GM23338 (cell line): ENCODE results near the gene SPRED2. TPM values are rescaled to one million over a fixed set of nuclear protein-coding genes. Genes with fewer than 3 reads are reported as not detected.

Experiments
- ATAC-seq: fragments of 200-7000 bp; cut with Tn5 transposase; 3 replicates; pipeline ENCODE4 v1.9.1; 2020
- DNase-seq: peaks from one replicate; pipeline ENCODE4 v3.0.0-alpha.2; 2015; ENCODE audit warnings: low spot score
- H2AFZ ChIP-seq: fragments of 200-600 bp; sonication (generic); 2 replicates; pipeline ENCODE4 v1.8.0; 2016; ENCODE audit warnings: antibody characterized with exemption, mild to moderate bottlenecking, moderate library complexity
- H3F3A ChIP-seq: fragments of 200-600 bp; sonication (generic); replicated peaks from 2 replicates; pipeline ENCODE4 v1.8.0; 2017; ENCODE audit warnings: antibody characterized with exemption, mixed run types, low read depth
- H3K27ac ChIP-seq: fragments of 200-600 bp; sonication (generic); 2 replicates; pipeline ENCODE4 v1.6.1; 2016; ENCODE audit warnings: low read depth
- H3K27me3 ChIP-seq: fragments of 200-600 bp; sonication (generic); 2 replicates; pipeline ENCODE4 v1.8.0; 2016; ENCODE audit warnings: mild to moderate bottlenecking, mixed run types, moderate library complexity; ENCODE audit not compliant: insufficient read depth
- H3K36me3 ChIP-seq: fragments of 200-600 bp; sonication (generic); 2 replicates; pipeline ENCODE4 v1.8.0; 2016; ENCODE audit warnings: mild to moderate bottlenecking; ENCODE audit not compliant: insufficient read depth
- H3K4me1 ChIP-seq: fragments of 200-600 bp; sonication (generic); 2 replicates; pipeline ENCODE4 v1.8.0; 2016; ENCODE audit warnings: mild to moderate bottlenecking, moderate library complexity; ENCODE audit not compliant: insufficient read depth
- H3K4me2 ChIP-seq: fragments of 200-600 bp; sonication (generic); 2 replicates; pipeline ENCODE4 v1.7.1; 2017; ENCODE audit warnings: mixed run types
- H3K4me3 ChIP-seq: fragments of 200-600 bp; sonication (generic); 2 replicates; pipeline ENCODE4 v1.6.1; 2016; ENCODE audit warnings: mixed run types
- H3K79me2 ChIP-seq: fragments of 200-600 bp; sonication (generic); replicated peaks from 2 replicates; pipeline ENCODE4 v1.8.0; 2017; ENCODE audit warnings: mild to moderate bottlenecking; ENCODE audit not compliant: insufficient read depth
- H3K9me2 ChIP-seq: fragments of 200-600 bp; sonication (generic); 2 replicates; pipeline ENCODE4 v1.8.0; 2017; ENCODE audit not compliant: insufficient read depth
- H4K20me1 ChIP-seq: fragments of 200-600 bp; sonication (generic); replicated peaks from 2 replicates; pipeline ENCODE4 v1.8.0; 2017; ENCODE audit warnings: mild to moderate bottlenecking; ENCODE audit not compliant: insufficient read depth
- H3K27ac Mint-ChIP-seq: 2 replicates; pipeline ENCODE4 v1.8.0; 2020; ENCODE audit warnings: inconsistent platforms, mild to moderate bottlenecking, moderate library complexity, mixed read lengths
- H3K27me3 Mint-ChIP-seq: 3 replicates; pipeline ENCODE4 v1.8.0; 2022; ENCODE audit warnings: low read depth, mild to moderate bottlenecking, moderate library complexity, mixed read lengths, inconsistent platforms; ENCODE audit not compliant: insufficient read depth, poor library complexity
- H3K36me3 Mint-ChIP-seq: 3 replicates; pipeline ENCODE4 v1.8.0; 2021; ENCODE audit warnings: low read depth, mild to moderate bottlenecking, inconsistent platforms, moderate library complexity, mixed read lengths
- H3K4me1 Mint-ChIP-seq: 3 replicates; pipeline ENCODE4 v1.8.0; 2020; ENCODE audit warnings: mild to moderate bottlenecking, inconsistent platforms, mixed read lengths
- H3K4me3 Mint-ChIP-seq: 3 replicates; pipeline ENCODE4 v1.8.0; 2021; ENCODE audit warnings: moderate library complexity, mild to moderate bottlenecking, inconsistent platforms, mixed read lengths
- H3K9me3 Mint-ChIP-seq: 3 replicates; pipeline ENCODE4 v1.8.0; 2020; ENCODE audit warnings: moderate library complexity, mild to moderate bottlenecking, inconsistent platforms, mixed read lengths
- CREB1 ChIP-seq: fragments of 250-450 bp; sonication (Bioruptor Pico); IDR thresholded peaks from 2 replicates; pipeline ENCODE4 v1.5.0; 2020; ENCODE audit warnings: low read depth, mild to moderate bottlenecking, moderate library complexity
- EZH2phosphoT487 ChIP-seq: fragments of 200-600 bp; sonication (generic); IDR thresholded peaks from one replicate; pipeline ENCODE4 v1.8.1; 2018; ENCODE audit warnings: antibody characterized with exemption; ENCODE audit not compliant: unreplicated experiment
- JUNB ChIP-seq: IDR thresholded peaks from one replicate; pipeline ENCODE4 v1.6.1; 2016; ENCODE audit warnings: antibody characterized with exemption; ENCODE audit not compliant: unreplicated experiment
- polyA plus RNA-seq: library from polyadenylated mRNA; unstranded; fragments of >200 nt; fragmentation: Nextera tagmentation; extraction: Ambion mirVana; gene quantifications from 2 replicates; pipeline ENCODE4 v1.2.1, GENCODE V29; 2016
- total RNA-seq: library from RNA; depleted of rRNA; stranded (reverse); fragments of >200 nt; shearing (Covaris generic); gene quantifications from 2 replicates; pipeline ENCODE4 v1.2.3, GENCODE V29; 2014
- TF ChIP-seq, protein P1 (sequence below), 2 experiments: fragments of 200-600 bp in 1 of 2; sonication (generic) in 1 of 2; conservative IDR thresholded peaks; 2 replicates each; pipeline versions ENCODE4 v1.5.1 to v1.6.1; 2016 to 2017; ENCODE audit warnings: antibody characterized with exemption in 2 of 2, low read depth in 2 of 2, mild to moderate bottlenecking in 2 of 2, moderate library complexity in 1 of 2
- TF ChIP-seq, protein P2 (sequence below): fragments of 250-450 bp; sonication (Bioruptor Pico); IDR thresholded peaks from 2 replicates; pipeline ENCODE4 v1.5.0; 2020; ENCODE audit warnings: mild to moderate bottlenecking, moderate library complexity

SPRED2 gene
- total and polyA plus RNA-seq, 2 experiments from 2014 or later = 8.7 to 13.0 TPM

DNA sequence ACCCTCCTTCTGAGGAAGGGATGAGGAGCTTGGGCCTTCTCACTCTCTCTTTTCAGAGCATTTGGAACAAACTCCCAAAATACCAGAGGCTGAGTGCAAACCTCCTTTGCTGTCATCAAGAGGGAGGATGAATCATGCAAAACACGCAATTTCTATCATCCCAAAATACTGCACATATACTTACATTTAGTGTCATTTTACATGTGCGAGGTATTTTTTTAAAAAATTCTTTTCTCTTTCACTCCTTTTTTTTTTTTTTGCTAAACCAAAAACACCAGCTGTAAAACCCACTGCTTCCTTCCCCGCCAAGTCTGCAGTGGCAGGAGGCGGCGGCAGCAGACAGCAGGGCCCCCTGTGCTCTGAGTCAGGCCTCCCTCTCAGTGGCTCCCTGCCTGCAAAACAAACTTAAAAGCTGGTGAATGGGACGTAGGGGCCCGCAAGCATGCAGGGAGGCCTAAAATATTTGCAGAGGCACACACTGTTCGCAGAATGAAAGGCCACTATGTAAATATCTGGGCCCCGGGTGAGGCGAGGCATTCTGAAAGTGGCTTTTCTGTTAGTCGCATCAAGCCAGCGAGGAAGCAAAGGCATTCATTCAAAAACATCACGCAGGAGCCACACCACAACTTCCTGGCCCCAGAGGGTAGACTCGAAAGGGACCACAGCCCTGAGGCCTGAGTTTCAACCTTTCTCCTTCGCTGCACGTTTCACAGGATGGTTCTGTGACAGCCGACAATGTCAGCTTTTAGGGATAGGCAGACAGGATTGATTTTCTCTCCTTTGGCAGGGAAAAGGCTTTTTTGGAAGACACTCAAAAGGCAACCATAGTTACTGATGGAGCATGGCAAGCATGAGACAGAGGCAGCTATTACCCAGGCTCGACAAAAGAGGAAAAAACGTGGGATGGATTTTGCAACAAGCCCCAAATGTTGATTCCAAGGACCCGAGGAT, 131.4 kb downstream of the SPRED2 start:
- H4K20me1 ChIP-seq = peaks cover 3% of the 10 kb centered on the region; the same call in 1 of the 2 replicates
- Mint-ChIP-seq H3K27me3 (peaks cover 19% of the 10 kb centered on the region), H3K4me3 (peak overlapping the region; percentile 28; the same call in 1 of the 3 replicates), H3K9me3 (no peaks in the 10 kb centered on the region), H3K36me3 (no peaks in the 10 kb centered on the region), H3K27ac (no peak overlapping the region), H3K4me1 (peaks cover 27% of the 10 kb centered on the region)
- H3F3A ChIP-seq = peaks cover 3% of the 10 kb centered on the region
- no peak overlapping the region; the same call in 1 of the 2 replicates for H3K27ac ChIP-seq
- H3K27me3 ChIP-seq = no peaks in the 10 kb centered on the region
- ATAC-seq (peak; percentile 89), DNase-seq (peak; percentile 45)
- no peaks in the 10 kb centered on the region for H3K36me3 ChIP-seq
- no peaks in the 10 kb centered on the region for H3K9me2 ChIP-seq
- peaks cover 14% of the 10 kb centered on the region for H3K4me1 ChIP-seq
- TF ChIP-seq JUNB (no peak), EZH2phosphoT487 (no peak), CREB1 (CRISPR knock-in tag) (no peak)
- TF ChIP-seq, protein P1, sequence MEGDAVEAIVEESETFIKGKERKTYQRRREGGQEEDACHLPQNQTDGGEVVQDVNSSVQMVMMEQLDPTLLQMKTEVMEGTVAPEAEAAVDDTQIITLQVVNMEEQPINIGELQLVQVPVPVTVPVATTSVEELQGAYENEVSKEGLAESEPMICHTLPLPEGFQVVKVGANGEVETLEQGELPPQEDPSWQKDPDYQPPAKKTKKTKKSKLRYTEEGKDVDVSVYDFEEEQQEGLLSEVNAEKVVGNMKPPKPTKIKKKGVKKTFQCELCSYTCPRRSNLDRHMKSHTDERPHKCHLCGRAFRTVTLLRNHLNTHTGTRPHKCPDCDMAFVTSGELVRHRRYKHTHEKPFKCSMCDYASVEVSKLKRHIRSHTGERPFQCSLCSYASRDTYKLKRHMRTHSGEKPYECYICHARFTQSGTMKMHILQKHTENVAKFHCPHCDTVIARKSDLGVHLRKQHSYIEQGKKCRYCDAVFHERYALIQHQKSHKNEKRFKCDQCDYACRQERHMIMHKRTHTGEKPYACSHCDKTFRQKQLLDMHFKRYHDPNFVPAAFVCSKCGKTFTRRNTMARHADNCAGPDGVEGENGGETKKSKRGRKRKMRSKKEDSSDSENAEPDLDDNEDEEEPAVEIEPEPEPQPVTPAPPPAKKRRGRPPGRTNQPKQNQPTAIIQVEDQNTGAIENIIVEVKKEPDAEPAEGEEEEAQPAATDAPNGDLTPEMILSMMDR (conservative IDR thresholded peaks at IDR 0.05; ENCODE audit: low read depth in 2 of 2) = no peak
- TF ChIP-seq, protein P2, sequence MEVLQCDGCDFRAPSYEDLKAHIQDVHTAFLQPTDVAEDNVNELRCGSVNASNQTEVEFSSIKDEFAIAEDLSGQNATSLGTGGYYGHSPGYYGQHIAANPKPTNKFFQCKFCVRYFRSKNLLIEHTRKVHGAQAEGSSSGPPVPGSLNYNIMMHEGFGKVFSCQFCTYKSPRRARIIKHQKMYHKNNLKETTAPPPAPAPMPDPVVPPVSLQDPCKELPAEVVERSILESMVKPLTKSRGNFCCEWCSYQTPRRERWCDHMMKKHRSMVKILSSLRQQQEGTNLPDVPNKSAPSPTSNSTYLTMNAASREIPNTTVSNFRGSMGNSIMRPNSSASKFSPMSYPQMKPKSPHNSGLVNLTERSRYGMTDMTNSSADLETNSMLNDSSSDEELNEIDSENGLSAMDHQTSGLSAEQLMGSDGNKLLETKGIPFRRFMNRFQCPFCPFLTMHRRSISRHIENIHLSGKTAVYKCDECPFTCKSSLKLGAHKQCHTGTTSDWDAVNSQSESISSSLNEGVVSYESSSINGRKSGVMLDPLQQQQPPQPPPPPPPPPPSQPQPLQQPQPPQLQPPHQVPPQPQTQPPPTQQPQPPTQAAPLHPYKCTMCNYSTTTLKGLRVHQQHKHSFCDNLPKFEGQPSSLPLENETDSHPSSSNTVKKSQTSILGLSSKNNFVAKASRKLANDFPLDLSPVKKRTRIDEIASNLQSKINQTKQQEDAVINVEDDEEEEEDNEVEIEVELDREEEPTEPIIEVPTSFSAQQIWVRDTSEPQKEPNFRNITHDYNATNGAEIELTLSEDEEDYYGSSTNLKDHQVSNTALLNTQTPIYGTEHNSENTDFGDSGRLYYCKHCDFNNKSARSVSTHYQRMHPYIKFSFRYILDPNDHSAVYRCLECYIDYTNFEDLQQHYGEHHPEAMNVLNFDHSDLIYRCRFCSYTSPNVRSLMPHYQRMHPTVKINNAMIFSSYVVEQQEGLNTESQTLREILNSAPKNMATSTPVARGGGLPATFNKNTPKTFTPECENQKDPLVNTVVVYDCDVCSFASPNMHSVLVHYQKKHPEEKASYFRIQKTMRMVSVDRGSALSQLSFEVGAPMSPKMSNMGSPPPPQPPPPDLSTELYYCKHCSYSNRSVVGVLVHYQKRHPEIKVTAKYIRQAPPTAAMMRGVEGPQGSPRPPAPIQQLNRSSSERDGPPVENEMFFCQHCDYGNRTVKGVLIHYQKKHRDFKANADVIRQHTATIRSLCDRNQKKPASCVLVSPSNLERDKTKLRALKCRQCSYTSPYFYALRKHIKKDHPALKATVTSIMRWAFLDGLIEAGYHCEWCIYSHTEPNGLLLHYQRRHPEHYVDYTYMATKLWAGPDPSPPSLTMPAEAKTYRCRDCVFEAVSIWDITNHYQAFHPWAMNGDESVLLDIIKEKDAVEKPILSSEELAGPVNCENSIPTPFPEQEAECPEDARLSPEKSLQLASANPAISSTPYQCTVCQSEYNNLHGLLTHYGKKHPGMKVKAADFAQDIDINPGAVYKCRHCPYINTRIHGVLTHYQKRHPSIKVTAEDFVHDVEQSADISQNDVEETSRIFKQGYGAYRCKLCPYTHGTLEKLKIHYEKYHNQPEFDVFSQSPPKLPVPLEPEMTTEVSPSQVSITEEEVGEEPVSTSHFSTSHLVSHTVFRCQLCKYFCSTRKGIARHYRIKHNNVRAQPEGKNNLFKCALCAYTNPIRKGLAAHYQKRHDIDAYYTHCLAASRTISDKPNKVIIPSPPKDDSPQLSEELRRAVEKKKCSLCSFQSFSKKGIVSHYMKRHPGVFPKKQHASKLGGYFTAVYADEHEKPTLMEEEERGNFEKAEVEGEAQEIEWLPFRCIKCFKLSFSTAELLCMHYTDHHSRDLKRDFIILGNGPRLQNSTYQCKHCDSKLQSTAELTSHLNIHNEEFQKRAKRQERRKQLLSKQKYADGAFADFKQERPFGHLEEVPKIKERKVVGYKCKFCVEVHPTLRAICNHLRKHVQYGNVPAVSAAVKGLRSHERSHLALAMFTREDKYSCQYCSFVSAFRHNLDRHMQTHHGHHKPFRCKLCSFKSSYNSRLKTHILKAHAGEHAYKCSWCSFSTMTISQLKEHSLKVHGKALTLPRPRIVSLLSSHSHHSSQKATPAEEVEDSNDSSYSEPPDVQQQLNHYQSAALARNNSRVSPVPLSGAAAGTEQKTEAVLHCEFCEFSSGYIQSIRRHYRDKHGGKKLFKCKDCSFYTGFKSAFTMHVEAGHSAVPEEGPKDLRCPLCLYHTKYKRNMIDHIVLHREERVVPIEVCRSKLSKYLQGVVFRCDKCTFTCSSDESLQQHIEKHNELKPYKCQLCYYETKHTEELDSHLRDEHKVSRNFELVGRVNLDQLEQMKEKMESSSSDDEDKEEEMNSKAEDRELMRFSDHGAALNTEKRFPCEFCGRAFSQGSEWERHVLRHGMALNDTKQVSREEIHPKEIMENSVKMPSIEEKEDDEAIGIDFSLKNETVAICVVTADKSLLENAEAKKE (CRISPR knock-in tag) = no peak
- 0 out of 2 replicates have a peak overlapping the region, but pooled peaks have one; percentile 62 for H3K4me2 ChIP-seq
- H3K79me2 ChIP-seq = no peaks in the 10 kb centered on the region
- H3K4me3 ChIP-seq = no peak overlapping the region
- no peak overlapping the region for H2AFZ ChIP-seq
